HepG2 (cell line): ENCODE data around the gene PCIF1. TPM values are rescaled to one million over a fixed set of nuclear protein-coding genes. Genes with fewer than 3 reads are reported as not detected.

ENCODE experiments used
- DNMT1 ChIP-seq: sonication (generic); formaldehyde crosslinking; IDR thresholded peaks from 2 replicates; pipeline ENCODE4 v1.5.1; 2020; ENCODE audit warnings: mild to moderate bottlenecking, missing genetic modification reagents
- FOXO1 ChIP-seq: sonication (generic); formaldehyde crosslinking; IDR thresholded peaks from 2 replicates; pipeline ENCODE4 v1.4.0; 2020; ENCODE audit warnings: missing genetic modification reagents
- HNRNPLL ChIP-seq: fragments of 200-400 bp; formaldehyde crosslinking; IDR thresholded peaks from 2 replicates; pipeline ENCODE4 v1.6.1; 2017; ENCODE audit warnings: mild to moderate bottlenecking, low read depth, low read length; ENCODE audit not compliant: poor library complexity, severe bottlenecking
- NR1H2 ChIP-seq: sonication (generic); formaldehyde crosslinking; IDR thresholded peaks from 2 replicates; pipeline ENCODE4 v1.8.1; 2022; ENCODE audit warnings: low read depth, missing genetic modification reagents, borderline replicate concordance
- RAD51 ChIP-seq: fragments of 450-650 bp; IDR thresholded peaks from 2 replicates; pipeline ENCODE4 v1.6.1; 2016; ENCODE audit warnings: borderline replicate concordance
- SRSF9 ChIP-seq: fragments of 200-400 bp; formaldehyde crosslinking; IDR thresholded peaks from 2 replicates; pipeline ENCODE4 v1.6.1; 2018; ENCODE audit warnings: borderline replicate concordance, mild to moderate bottlenecking, low read depth, low read length; ENCODE audit not compliant: insufficient read depth, poor library complexity, severe bottlenecking
- TAF1 ChIP-seq: sonication (generic); formaldehyde crosslinking; IDR thresholded peaks from 2 replicates; pipeline ENCODE4 v1.4.0; 2020; ENCODE audit warnings: missing genetic modification reagents
- TMF1 ChIP-seq: sonication (generic); formaldehyde crosslinking; IDR thresholded peaks from 2 replicates; pipeline ENCODE4 v1.8.1; 2022; ENCODE audit warnings: low read depth, missing genetic modification reagents
- ZFY ChIP-seq: sonication (generic); formaldehyde crosslinking; IDR thresholded peaks from 2 replicates; pipeline ENCODE4 v1.4.0; 2020; ENCODE audit warnings: missing genetic modification reagents
- ZNF431 ChIP-seq: sonication (generic); formaldehyde crosslinking; IDR thresholded peaks from 2 replicates; pipeline ENCODE4 v1.9.0; 2022; ENCODE audit warnings: missing genetic modification reagents, low read depth, mild to moderate bottlenecking, borderline replicate concordance
- ZNF432 ChIP-seq: sonication (generic); formaldehyde crosslinking; IDR thresholded peaks from 2 replicates; pipeline ENCODE4 v1.5.0; 2020; ENCODE audit warnings: missing genetic modification reagents, mild to moderate bottlenecking, borderline replicate concordance
- ZNF496 ChIP-seq: sonication (generic); formaldehyde crosslinking; IDR thresholded peaks from 2 replicates; pipeline ENCODE4 v1.8.1; 2023; ENCODE audit warnings: mild to moderate bottlenecking, moderate library complexity, missing genetic modification reagents; ENCODE audit not compliant: insufficient replicate concordance
- ZNF530 ChIP-seq: sonication (generic); formaldehyde crosslinking; IDR thresholded peaks from 2 replicates; pipeline ENCODE4 v1.5.0; 2020; ENCODE audit warnings: low read depth, mild to moderate bottlenecking, missing genetic modification reagents
- ZNF782 ChIP-seq: sonication (generic); formaldehyde crosslinking; IDR thresholded peaks from 2 replicates; pipeline ENCODE4 v1.4.0; 2020; ENCODE audit warnings: missing genetic modification reagents, mild to moderate bottlenecking, borderline replicate concordance
- polyA plus RNA-seq, 8 experiments: library from polyadenylated mRNA; depleted of rRNA in 3 of 8; stranded (reverse) in 7 of 8; unstranded in 1 of 8; fragments of >200 nt; fragmentation: Illumina TruSeq in 4 of 8; extraction: Trizol in 4 of 8; gene quantifications; 2 replicates each; pipeline versions ENCODE4 v1.2.1 to v1.2.3, GENCODE V29; 2011 to 2016; ENCODE audit warnings: low read depth in 4 of 8, missing spikeins in 1 of 8, mixed read lengths in 1 of 8; ENCODE audit not compliant: insufficient read depth in 1 of 8
- total RNA-seq, 5 experiments: library from RNA; depleted of rRNA; stranded (reverse); fragments of >200 nt; fragmentation: Illumina TruSeq; extraction: Trizol; gene quantifications; 2 replicates each; pipeline ENCODE4 v1.2.3, GENCODE V29; 2016; ENCODE audit warnings: low read depth in 1 of 5
- TF ChIP-seq, protein P1 (sequence below): sonication (generic); formaldehyde crosslinking; IDR thresholded peaks from 2 replicates; pipeline ENCODE4 v1.4.0; 2020; ENCODE audit warnings: missing genetic modification reagents
- TF ChIP-seq, protein P2 (sequence below): sonication (generic); formaldehyde crosslinking; IDR thresholded peaks from 2 replicates; pipeline ENCODE4 v1.4.0; 2020; ENCODE audit warnings: missing genetic modification reagents, borderline replicate concordance
- TF ChIP-seq, protein P3 (sequence below): sonication (generic); formaldehyde crosslinking; IDR thresholded peaks from 2 replicates; pipeline ENCODE4 v1.5.0; 2020; ENCODE audit warnings: mild to moderate bottlenecking, missing genetic modification reagents
- TF ChIP-seq, protein P4 (sequence below): IDR thresholded peaks from 2 replicates; pipeline ENCODE4 v1.6.1; 2016; ENCODE audit warnings: low read depth, borderline replicate concordance
- TF ChIP-seq, protein P5 (sequence below): IDR thresholded peaks from 2 replicates; pipeline ENCODE4 v1.6.1; 2018; ENCODE audit warnings: missing genetic modification reagents, mild to moderate bottlenecking, missing compliant biosample characterization

Gene PCIF1
- total and polyA plus RNA-seq, 2 of the 13 experiments (the other 11 are each of a cell fraction or from before 2014, with no cell fraction given), result 20.9 to 24.4 TPM

DNA sequence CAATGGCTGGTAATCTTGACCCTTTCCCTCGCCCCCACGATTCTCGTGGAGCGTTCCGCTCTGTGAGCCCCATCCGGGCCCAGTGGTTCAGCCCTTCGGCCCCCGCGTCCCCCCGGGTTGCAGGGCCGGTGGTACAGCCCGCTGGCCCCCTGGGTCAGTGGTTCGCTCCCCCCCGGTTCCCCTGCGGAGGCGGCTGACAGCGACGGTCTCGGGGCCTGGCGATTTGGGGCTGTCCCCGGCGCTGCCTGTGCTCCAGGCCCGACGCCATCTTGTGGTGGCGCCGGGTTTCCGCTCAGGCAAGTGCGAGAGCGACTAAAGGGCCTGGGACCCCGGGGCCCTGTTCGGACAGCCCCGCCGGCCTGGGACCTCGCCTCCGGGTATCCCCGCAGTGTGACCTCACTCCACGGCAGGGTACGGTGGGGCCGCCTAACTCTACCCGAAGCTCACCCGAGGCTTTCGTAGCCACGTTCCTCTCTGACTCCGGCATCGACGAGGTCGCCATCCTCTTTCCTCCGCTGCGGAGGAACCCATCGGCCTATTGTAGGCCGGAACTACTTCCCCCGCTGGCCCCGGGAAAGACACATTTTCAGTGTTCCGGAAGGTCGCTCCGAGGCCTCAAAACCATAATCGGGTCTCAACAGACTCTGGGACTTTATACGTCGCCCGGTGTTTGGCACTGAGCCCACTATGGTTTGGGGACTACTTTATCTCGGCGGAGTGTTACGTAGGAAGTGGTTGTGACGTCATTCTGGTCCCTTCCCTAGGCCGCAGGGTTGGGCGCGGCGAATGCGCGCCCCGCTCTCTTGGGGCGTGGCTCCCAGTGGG lies 37.4 kb downstream of the PCIF1 start, which contains the start of gene ZNF335 (continued):
- TF ChIP-seq, protein P1, sequence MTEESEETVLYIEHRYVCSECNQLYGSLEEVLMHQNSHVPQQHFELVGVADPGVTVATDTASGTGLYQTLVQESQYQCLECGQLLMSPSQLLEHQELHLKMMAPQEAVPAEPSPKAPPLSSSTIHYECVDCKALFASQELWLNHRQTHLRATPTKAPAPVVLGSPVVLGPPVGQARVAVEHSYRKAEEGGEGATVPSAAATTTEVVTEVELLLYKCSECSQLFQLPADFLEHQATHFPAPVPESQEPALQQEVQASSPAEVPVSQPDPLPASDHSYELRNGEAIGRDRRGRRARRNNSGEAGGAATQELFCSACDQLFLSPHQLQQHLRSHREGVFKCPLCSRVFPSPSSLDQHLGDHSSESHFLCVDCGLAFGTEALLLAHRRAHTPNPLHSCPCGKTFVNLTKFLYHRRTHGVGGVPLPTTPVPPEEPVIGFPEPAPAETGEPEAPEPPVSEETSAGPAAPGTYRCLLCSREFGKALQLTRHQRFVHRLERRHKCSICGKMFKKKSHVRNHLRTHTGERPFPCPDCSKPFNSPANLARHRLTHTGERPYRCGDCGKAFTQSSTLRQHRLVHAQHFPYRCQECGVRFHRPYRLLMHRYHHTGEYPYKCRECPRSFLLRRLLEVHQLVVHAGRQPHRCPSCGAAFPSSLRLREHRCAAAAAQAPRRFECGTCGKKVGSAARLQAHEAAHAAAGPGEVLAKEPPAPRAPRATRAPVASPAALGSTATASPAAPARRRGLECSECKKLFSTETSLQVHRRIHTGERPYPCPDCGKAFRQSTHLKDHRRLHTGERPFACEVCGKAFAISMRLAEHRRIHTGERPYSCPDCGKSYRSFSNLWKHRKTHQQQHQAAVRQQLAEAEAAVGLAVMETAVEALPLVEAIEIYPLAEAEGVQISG, result peak; percentile 84
- TF ChIP-seq, protein P2, sequence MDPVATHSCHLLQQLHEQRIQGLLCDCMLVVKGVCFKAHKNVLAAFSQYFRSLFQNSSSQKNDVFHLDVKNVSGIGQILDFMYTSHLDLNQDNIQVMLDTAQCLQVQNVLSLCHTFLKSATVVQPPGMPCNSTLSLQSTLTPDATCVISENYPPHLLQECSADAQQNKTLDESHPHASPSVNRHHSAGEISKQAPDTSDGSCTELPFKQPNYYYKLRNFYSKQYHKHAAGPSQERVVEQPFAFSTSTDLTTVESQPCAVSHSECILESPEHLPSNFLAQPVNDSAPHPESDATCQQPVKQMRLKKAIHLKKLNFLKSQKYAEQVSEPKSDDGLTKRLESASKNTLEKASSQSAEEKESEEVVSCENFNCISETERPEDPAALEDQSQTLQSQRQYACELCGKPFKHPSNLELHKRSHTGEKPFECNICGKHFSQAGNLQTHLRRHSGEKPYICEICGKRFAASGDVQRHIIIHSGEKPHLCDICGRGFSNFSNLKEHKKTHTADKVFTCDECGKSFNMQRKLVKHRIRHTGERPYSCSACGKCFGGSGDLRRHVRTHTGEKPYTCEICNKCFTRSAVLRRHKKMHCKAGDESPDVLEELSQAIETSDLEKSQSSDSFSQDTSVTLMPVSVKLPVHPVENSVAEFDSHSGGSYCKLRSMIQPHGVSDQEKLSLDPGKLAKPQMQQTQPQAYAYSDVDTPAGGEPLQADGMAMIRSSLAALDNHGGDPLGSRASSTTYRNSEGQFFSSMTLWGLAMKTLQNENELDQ (CRISPR knock-in tag), result 0 out of 2 replicates have a peak, but pooled peaks have one; percentile 87
- TF ChIP-seq NR1H2 (CRISPR knock-in tag) (peak; percentile 84; the same call in 1 of the 2 replicates), FOXO1 (no peak), HNRNPLL (peak; percentile 76), ZNF530 (CRISPR knock-in tag) (no peak), TMF1 (CRISPR knock-in tag) (no peak), ZFY (peak; percentile 94), ZNF782 (CRISPR knock-in tag) (peak; percentile 92; the same call in 1 of the 2 replicates), RAD51 (no peak), ZNF431 (CRISPR knock-in tag) (no peak), ZNF432 (CRISPR knock-in tag) (no peak; the same call in 1 of the 2 replicates), SRSF9 (no peak), DNMT1 (peak; percentile 43; the same call in 1 of the 2 replicates), TAF1 (peak; percentile 95), ZNF496 (CRISPR knock-in tag) (no peak)
- TF ChIP-seq, protein P3, sequence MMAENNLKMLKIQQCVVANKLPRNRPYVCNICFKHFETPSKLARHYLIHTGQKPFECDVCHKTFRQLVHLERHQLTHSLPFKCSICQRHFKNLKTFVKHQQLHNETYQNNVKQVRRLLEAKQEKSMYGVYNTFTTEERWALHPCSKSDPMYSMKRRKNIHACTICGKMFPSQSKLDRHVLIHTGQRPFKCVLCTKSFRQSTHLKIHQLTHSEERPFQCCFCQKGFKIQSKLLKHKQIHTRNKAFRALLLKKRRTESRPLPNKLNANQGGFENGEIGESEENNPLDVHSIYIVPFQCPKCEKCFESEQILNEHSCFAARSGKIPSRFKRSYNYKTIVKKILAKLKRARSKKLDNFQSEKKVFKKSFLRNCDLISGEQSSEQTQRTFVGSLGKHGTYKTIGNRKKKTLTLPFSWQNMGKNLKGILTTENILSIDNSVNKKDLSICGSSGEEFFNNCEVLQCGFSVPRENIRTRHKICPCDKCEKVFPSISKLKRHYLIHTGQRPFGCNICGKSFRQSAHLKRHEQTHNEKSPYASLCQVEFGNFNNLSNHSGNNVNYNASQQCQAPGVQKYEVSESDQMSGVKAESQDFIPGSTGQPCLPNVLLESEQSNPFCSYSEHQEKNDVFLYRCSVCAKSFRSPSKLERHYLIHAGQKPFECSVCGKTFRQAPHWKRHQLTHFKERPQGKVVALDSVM, result peak; percentile 53
- TF ChIP-seq, protein P4, sequence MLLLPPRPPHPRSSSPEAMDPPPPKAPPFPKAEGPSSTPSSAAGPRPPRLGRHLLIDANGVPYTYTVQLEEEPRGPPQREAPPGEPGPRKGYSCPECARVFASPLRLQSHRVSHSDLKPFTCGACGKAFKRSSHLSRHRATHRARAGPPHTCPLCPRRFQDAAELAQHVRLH (CRISPR knock-in tag), result peak; percentile 93; the same call in 1 of the 2 replicates
- TF ChIP-seq, protein P5, sequence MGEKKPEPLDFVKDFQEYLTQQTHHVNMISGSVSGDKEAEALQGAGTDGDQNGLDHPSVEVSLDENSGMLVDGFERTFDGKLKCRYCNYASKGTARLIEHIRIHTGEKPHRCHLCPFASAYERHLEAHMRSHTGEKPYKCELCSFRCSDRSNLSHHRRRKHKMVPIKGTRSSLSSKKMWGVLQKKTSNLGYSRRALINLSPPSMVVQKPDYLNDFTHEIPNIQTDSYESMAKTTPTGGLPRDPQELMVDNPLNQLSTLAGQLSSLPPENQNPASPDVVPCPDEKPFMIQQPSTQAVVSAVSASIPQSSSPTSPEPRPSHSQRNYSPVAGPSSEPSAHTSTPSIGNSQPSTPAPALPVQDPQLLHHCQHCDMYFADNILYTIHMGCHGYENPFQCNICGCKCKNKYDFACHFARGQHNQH (CRISPR knock-in tag), result peak; percentile 89
